B cell (primary cell): ENCODE results near the gene PLEKHA8. TPM values are rescaled to one million over a fixed set of nuclear protein-coding genes. Genes with fewer than 3 reads are reported as not detected.
A peak's percentile ranks its signal among the peaks of the same experiment; 100 is the strongest.

Experiments used
- ATAC-seq: fragments of 200-7000 bp; cut with Tn5 transposase; one replicate; pipeline ENCODE4 v1.10.0; 2021; ENCODE audit warnings: low read depth, mild to moderate bottlenecking, moderate number of reproducible peaks, moderate library complexity
- CTCF ChIA-PET: fragments of 350-600 bp; sonication (Branson Sonifier 250); formaldehyde crosslinking; loops from one replicate; lab custom pipeline; 2021; ENCODE audit warnings: antibody characterized with exemption, inconsistent platforms; lab: Charles Lee
- POLR2A ChIA-PET: fragments of 350-600 bp; sonication (Branson Sonifier 250); formaldehyde crosslinking; loops from one replicate; lab custom pipeline; 2021; ENCODE audit warnings: antibody characterized with exemption; lab: Charles Lee
- DNase-seq: peaks from one replicate; pipeline ENCODE4 v3.0.0; 2013
- H2AFZ ChIP-seq: 2 replicates; pipeline ENCODE4 v1.6.1; 2012; ENCODE audit warnings: mild to moderate bottlenecking, low read depth, low read length; ENCODE audit not compliant: insufficient read depth, poor library complexity, severe bottlenecking
- H3K27ac ChIP-seq, 2 donors: 1 replicate in 1 of 2; 2 replicates in 1 of 2; pipeline ENCODE4 v1.5.1; 2012 to 2013; ENCODE audit warnings: low read length in 2 of 2, mild to moderate bottlenecking in 2 of 2, moderate library complexity in 1 of 2
- H3K27me3 ChIP-seq, 4 experiments: fragments of 200-600 bp in 1 of 4; sonication (generic) in 1 of 4; replicated peaks in 1 of 4; 1 replicate in 2 of 4; 2 replicates in 2 of 4; pipeline versions ENCODE4 v1.6.1 to v1.7.0; 2013 to 2016; ENCODE audit warnings: low read length in 3 of 4, mild to moderate bottlenecking in 2 of 4, mixed read lengths in 1 of 4, moderate library complexity in 1 of 4; ENCODE audit not compliant: insufficient read depth in 4 of 4, control insufficient read depth in 3 of 4; ENCODE audit errors: control extremely low read depth in 1 of 4
- H3K36me3 ChIP-seq, 2 experiments: replicated peaks in 1 of 2; 1 replicate in 1 of 2; 2 replicates in 1 of 2; pipeline versions ENCODE4 v1.6.1 to v1.7.1; 2013; ENCODE audit warnings: low read length in 1 of 2; ENCODE audit not compliant: insufficient read depth in 2 of 2, control insufficient read depth in 1 of 2; ENCODE audit errors: control extremely low read depth in 1 of 2, extremely low read depth in 1 of 2
- H3K4me1 ChIP-seq, 2 donors: fragments of 200-600 bp in 1 of 2; sonication (generic) in 1 of 2; 1 replicate in 1 of 2; 2 replicates in 1 of 2; pipeline versions ENCODE4 v1.5.1 to v1.6.1; 2013 to 2017; ENCODE audit warnings: low read length in 2 of 2; ENCODE audit not compliant: control insufficient read depth in 2 of 2, insufficient read depth in 2 of 2
- H3K4me2 ChIP-seq: replicated peaks from 2 replicates; pipeline ENCODE3; 2012; ENCODE audit warnings: mild to moderate bottlenecking, low read depth, low read length; ENCODE audit not compliant: poor library complexity, severe bottlenecking
- H3K4me3 ChIP-seq, 5 experiments: fragments of 200-600 bp in 1 of 5; sonication (generic) in 1 of 5; 1 replicate in 3 of 5; 2 replicates in 2 of 5; pipeline versions ENCODE4 v1.5.1 to v1.7.0; 2011 to 2016; ENCODE audit warnings: low read length in 4 of 5, mild to moderate bottlenecking in 4 of 5, low read depth in 2 of 5, control low read depth in 1 of 5, moderate library complexity in 1 of 5; ENCODE audit not compliant: insufficient read depth in 1 of 5; ENCODE audit errors: control extremely low read depth in 1 of 5, extremely low read depth in 1 of 5
- H3K79me2 ChIP-seq: fragments of 200-600 bp; sonication (generic); one replicate; pipeline ENCODE4 v1.6.0; 2016; ENCODE audit warnings: low read length; ENCODE audit not compliant: control insufficient read depth, insufficient read depth
- H3K9ac ChIP-seq: fragments of 200-600 bp; sonication (generic); 2 replicates; pipeline ENCODE4 v1.6.1; 2017; ENCODE audit warnings: mild to moderate bottlenecking, low read length, moderate library complexity
- H3K9me3 ChIP-seq, 3 donors: one replicate each; pipeline versions ENCODE4 v1.6.1 to v1.7.1; 2013; ENCODE audit warnings: low read length in 2 of 3; ENCODE audit not compliant: control insufficient read depth in 2 of 3, insufficient read depth in 1 of 3; ENCODE audit errors: control extremely low read depth in 1 of 3
- H4K20me1 ChIP-seq: 2 replicates; pipeline ENCODE4 v1.6.0; 2012; ENCODE audit warnings: mild to moderate bottlenecking, low read length; ENCODE audit not compliant: insufficient read depth, control insufficient read depth, poor library complexity, severe bottlenecking
- H3K27ac Mint-ChIP-seq: one replicate; pipeline ENCODE4 v1.8.0; 2021; ENCODE audit warnings: mixed read lengths
- H3K27me3 Mint-ChIP-seq: one replicate; pipeline ENCODE4 v1.8.0; 2021; ENCODE audit warnings: mixed read lengths
- H3K4me1 Mint-ChIP-seq: one replicate; pipeline ENCODE4 v1.8.0; 2021; ENCODE audit warnings: mixed read lengths
- H3K4me3 Mint-ChIP-seq: one replicate; pipeline ENCODE4 v1.8.0; 2021; ENCODE audit warnings: mixed read lengths
- H3K9me3 Mint-ChIP-seq: one replicate; pipeline ENCODE4 v1.8.0; 2022; ENCODE audit warnings: mixed read lengths; ENCODE audit not compliant: insufficient read depth
- CTCF ChIP-seq: fragments of 200-600 bp; IDR thresholded peaks from one replicate; pipeline ENCODE4 v1.8.0; 2022; ENCODE audit warnings: antibody characterized with exemption, mild to moderate bottlenecking
- EZH2 ChIP-seq: IDR thresholded peaks from 2 replicates; pipeline ENCODE4 v1.6.1; 2012; ENCODE audit warnings: borderline replicate concordance, low read depth, mild to moderate bottlenecking, moderate library complexity, low read length; ENCODE audit not compliant: insufficient read depth, poor library complexity, severe bottlenecking
- WGBS: methylation state at CpG from one replicate; pipeline ENCODE4 v1.1.5; 2013; ENCODE audit warnings: missing lambda C conversion rate; ENCODE audit not compliant: insufficient coverage; 5-methylcytosine and 5-hydroxymethylcytosine counted together
- intact Hi-C: fragments of 100-400 bp; cut with micrococcal nuclease; formaldehyde crosslinking; loops from one replicate; pipeline ENCODE4 v1.10.0; 2022
- polyA plus RNA-seq: library from polyadenylated mRNA; depleted of rRNA; stranded (reverse); fragments of >200 nt; gene quantifications from 2 replicates; pipeline ENCODE4 v1.2.3, GENCODE V29; 2012
- total RNA-seq, 2 donors: library from RNA; stranded (reverse); fragments of 120-200 nt in 1 of 2; gene quantifications; 1 replicate in 1 of 2; 2 replicates in 1 of 2; pipeline versions ENCODE4 v1.2.3 to v1.2.4, GENCODE V29; 2013 to 2022

Gene PLEKHA8
- total and polyA plus RNA-seq, 2 donors (not counting 1 experiment from before 2014, with no cell fraction given): 1.7 to 10.5 TPM

GRCh38 chr7:29987083-29987482, 41.1 kb upstream of the PLEKHA8 start:
- intact Hi-C loops: no loop called here
- Histone ChIP-seq H3K79me2 (peaks cover 39% of the 10 kb centered on the region), H4K20me1 (no peaks in the 10 kb centered on the region), H3K4me1 (peaks cover 32 to 39% of the 10 kb centered on the region in 2 donors), H3K9ac (peak overlapping the region; percentile 90), H3K36me3 (peaks cover 0 to 3% of the 10 kb centered on the region in 2 experiments), H3K4me3 (no peak overlapping the region), H3K27ac (peak overlapping the region in 1 of 2 donors; percentile 82), H3K27me3 (peaks cover 0 to 14% (median 0%) of the 10 kb centered on the region in 4 experiments), H3K9me3 (peaks cover 0 to 3% (median 0%) of the 10 kb centered on the region in 3 donors), H3K4me2 (peak overlapping the region; percentile 92), H2AFZ (no peak overlapping the region)
- Mint-ChIP-seq H3K4me1 (peaks cover 44% of the 10 kb centered on the region), H3K27ac (peak overlapping the region; percentile 97), H3K27me3 (no peaks in the 10 kb centered on the region), H3K4me3 (peak overlapping the region; percentile 94), H3K9me3 (no peaks in the 10 kb centered on the region)
- WGBS: 60% methylated on average over 1 of the region's 2 CpGs
- TF ChIP-seq CTCF: no peak
- no peak for TF ChIP-seq EZH2
- DNase-seq (peak; percentile 25), ATAC-seq (no peak)
- CTCF ChIA-PET: interaction anchor here (1.4 to 1.7 kb wide), 3 partner anchors 40 to 75 kb away, joined by 5 to 6 read pairs (median 6); partner anchors contain the start of genes FKBP14 and PLEKHA8
- POLR2A ChIA-PET: interaction anchor here (0.6 to 1.1 kb wide), 2 partner anchors 19 to 40 kb away, joined by 4 to 10 read pairs; no protein-coding TSS in a partner anchor

GRCh38 chr7:29987811-29988317, 40.3 kb upstream of the PLEKHA8 start:
- Histone ChIP-seq H3K9ac (peak overlapping the region; percentile 90), H3K27ac (peak overlapping the region; percentile 59 to 82), H3K27me3 (peaks cover 0 to 18% (median 0%) of the 10 kb centered on the region in 4 experiments), H3K36me3 (peaks cover 0 to 3% of the 10 kb centered on the region in 2 experiments), H4K20me1 (no peaks in the 10 kb centered on the region), H3K4me3 (peak overlapping the region in 4 of 5 experiments; percentile 81 to 96 (median 92)), H2AFZ (peak overlapping the region; percentile 92), H3K4me2 (peak overlapping the region; percentile 92), H3K9me3 (peaks cover 0 to 7% (median 2%) of the 10 kb centered on the region in 3 donors), H3K79me2 (peaks cover 39% of the 10 kb centered on the region), H3K4me1 (peaks cover 32 to 39% of the 10 kb centered on the region in 2 donors)
- Mint-ChIP-seq H3K27me3 (no peaks in the 10 kb centered on the region), H3K4me3 (peak overlapping the region; percentile 94), H3K27ac (peak overlapping the region; percentile 97), H3K9me3 (no peaks in the 10 kb centered on the region), H3K4me1 (peaks cover 42% of the 10 kb centered on the region)
- no peak for ATAC-seq
- no peak for TF ChIP-seq CTCF
- TF ChIP-seq EZH2: no peak
- CTCF ChIA-PET: interaction anchor here (0.7 to 1.7 kb wide), 5 partner anchors 10 to 151 kb away, joined by 3 to 6 read pairs (median 6); partner anchors contain the start of genes FKBP14 and PLEKHA8
- POLR2A ChIA-PET: interaction anchor here (0.7 to 2.6 kb wide), 3 partner anchors 10 to 41 kb away, joined by 3 to 17 read pairs (median 6); partner anchors contain the start of genes FKBP14 and PLEKHA8
- peak; percentile 39 for DNase-seq
- intact Hi-C loops: loop anchor here (2.0 kb wide), 1 partner anchor 75 kb away; no protein-coding TSS in a partner anchor
- 25% methylated on average over 2 of the region's 8 CpGs for WGBS
